ENCODE data around the gene ADAMTS18.
"Not testable (repeated sequence)": the region's sequence is repeated elsewhere in the genome, so short reads cannot be mapped to it uniquely, and the experiment has no call there.

Gene ADAMTS18

GRCh38 chr16:77434530-77435271, at the start of gene ADAMTS18:
TSS of gene ADAMTS18 (minus strand) at chr16:77435034. CDS start at chr16:77434695, 339 bp downstream.
- intact Hi-C loops (cut with DNase I) = no loop called here
- DNase-seq = peak in 3 of 10 donors; percentile 19 to 78 (median 62)

GRCh38 chr16:77480681-77481315, 46.0 kb upstream of the ADAMTS18 start:
- no peak for DNase-seq
- intact Hi-C loops (cut with DNase I) = no loop called here

GRCh38 chr16:77472262-77472661, 37.4 kb upstream of the ADAMTS18 start:
- DNase-seq = no peak
- intact Hi-C loops (cut with DNase I) = no loop called here

- DNase-seq = no peak
- intact Hi-C loops (cut with DNase I) = no loop called here
Measured at GRCh38 chr16:77470851-77471250, 36.0 kb upstream of the ADAMTS18 start.

GRCh38 chr16:77469634-77470033, 34.8 kb upstream of the ADAMTS18 start:
- intact Hi-C loops (cut with DNase I) = no loop called here
- DNase-seq = no peak

- no peak for DNase-seq
- intact Hi-C loops (cut with DNase I) = no loop called here
Measured at GRCh38 chr16:77468831-77469230, 34.0 kb upstream of the ADAMTS18 start.

- no peak for DNase-seq
- intact Hi-C loops (cut with DNase I) = no loop called here
Measured at GRCh38 chr16:77467821-77468335, 33.0 kb upstream of the ADAMTS18 start.

- intact Hi-C loops (cut with DNase I); DNase-seq: not testable (repeated sequence)
Measured at GRCh38 chr16:77463659-77464058, 28.8 kb upstream of the ADAMTS18 start.

GRCh38 chr16:77462894-77463293, 28.1 kb upstream of the ADAMTS18 start:
- intact Hi-C loops (cut with DNase I) = no loop called here
- no peak for DNase-seq

- intact Hi-C loops (cut with DNase I) = no loop called here
- no peak for DNase-seq
Measured at GRCh38 chr16:77459534-77460254, 24.9 kb upstream of the ADAMTS18 start.

GRCh38 chr16:77457046-77457445, 22.2 kb upstream of the ADAMTS18 start:
- DNase-seq = no peak
- intact Hi-C loops (cut with DNase I) = no loop called here

- intact Hi-C loops (cut with DNase I) = no loop called here
- no peak for DNase-seq
Measured at GRCh38 chr16:77452243-77452642, 17.4 kb upstream of the ADAMTS18 start.

GRCh38 chr16:77450790-77451487, 16.1 kb upstream of the ADAMTS18 start:
- intact Hi-C loops (cut with DNase I) = no loop called here
- peak in 1 of 10 donors; percentile 76 for DNase-seq

GRCh38 chr16:77449208-77449607, 14.4 kb upstream of the ADAMTS18 start:
- intact Hi-C loops (cut with DNase I) = no loop called here
- DNase-seq = no peak

GRCh38 chr16:77445324-77445723, 10.5 kb upstream of the ADAMTS18 start:
- DNase-seq = no peak
- intact Hi-C loops (cut with DNase I) = no loop called here

GRCh38 chr16:77444147-77444460, 9.3 kb upstream of the ADAMTS18 start:
- intact Hi-C loops (cut with DNase I) = no loop called here
- DNase-seq = no peak

GRCh38 chr16:77443357-77444146, 8.7 kb upstream of the ADAMTS18 start:
- no peak for DNase-seq
- intact Hi-C loops (cut with DNase I) = no loop called here

- intact Hi-C loops (cut with DNase I) = no loop called here
- DNase-seq = no peak
Measured at GRCh38 chr16:77442078-77442477, 7.2 kb upstream of the ADAMTS18 start.

- intact Hi-C loops (cut with DNase I) = no loop called here
- no peak for DNase-seq
Measured at GRCh38 chr16:77439106-77439505, 4.3 kb upstream of the ADAMTS18 start.

- intact Hi-C loops (cut with DNase I) = no loop called here
- DNase-seq = no peak
Measured at GRCh38 chr16:77437859-77438258, 3.0 kb upstream of the ADAMTS18 start.

Data from posterior cingulate gyrus (tissue), 11 donors.